ENCODE data around the gene PLEKHA5.

PLEKHA5 gene

DNA sequence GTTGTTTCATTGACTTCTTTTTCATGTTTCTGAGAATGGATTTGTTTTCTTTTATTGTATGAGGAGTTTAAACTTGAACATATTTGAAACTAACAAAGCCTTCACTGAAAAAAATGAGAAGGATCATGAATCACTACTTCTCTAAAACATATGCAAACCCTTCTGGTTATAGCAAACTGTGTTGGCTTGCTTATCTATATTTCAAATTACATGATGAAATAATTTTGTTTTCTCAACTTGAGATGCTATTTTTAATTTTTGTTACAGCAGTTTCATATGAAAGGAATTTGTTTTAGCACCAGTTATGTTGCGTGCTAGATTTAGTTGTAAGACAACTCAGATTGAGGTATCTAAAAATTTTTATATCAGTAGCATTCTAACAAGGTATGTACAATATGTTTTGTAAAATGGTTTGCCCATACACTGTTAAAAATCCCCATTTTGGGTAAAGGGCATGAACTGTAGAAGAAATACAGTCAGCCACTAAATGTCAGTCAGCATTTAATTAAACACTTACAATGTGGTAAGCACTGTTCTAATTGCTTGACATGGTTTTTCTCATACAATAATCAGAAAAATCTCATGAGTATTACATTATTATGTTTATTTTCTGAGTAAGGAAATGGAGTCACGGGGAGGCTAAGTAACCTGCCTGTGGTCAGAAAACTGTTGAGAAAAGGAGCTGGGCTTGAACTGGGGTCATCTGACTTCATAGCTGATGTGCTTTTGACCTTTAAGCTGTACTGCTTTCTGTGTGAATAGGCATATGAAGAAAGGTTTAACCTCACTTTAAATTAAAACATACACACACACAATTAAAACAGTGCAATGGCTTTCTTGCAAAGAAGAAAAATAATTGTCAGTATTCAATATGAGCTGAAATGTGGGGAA, 105.7 kb downstream of the PLEKHA5 start:
- FAIRE-seq = no peak

- no peak for FAIRE-seq
Measured at GRCh38 chr12:19236656-19237055, 107.1 kb downstream of the PLEKHA5 start.

DNA sequence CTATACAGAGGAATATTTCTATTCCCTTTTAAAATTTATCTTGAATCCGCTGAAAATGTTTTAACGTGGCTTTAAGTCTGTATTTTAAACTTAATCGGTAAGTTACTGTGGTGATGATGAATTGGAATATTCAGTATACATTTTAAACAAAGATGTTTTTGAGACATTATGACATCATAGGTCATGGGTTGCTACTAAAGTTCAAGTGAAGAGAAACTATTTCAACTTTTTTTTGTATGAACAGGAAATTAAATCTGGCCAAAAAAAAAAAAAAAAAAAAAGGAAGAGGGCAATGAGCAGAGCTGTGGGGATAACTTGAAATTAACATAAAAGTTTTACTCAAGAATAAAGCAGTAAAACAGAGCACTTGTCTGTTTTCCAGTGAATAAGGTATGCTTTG, 109.0 kb downstream of the PLEKHA5 start:
- no peak for FAIRE-seq

GRCh38 chr12:19239102-19239501, 109.6 kb downstream of the PLEKHA5 start:
- FAIRE-seq = no peak

DNA sequence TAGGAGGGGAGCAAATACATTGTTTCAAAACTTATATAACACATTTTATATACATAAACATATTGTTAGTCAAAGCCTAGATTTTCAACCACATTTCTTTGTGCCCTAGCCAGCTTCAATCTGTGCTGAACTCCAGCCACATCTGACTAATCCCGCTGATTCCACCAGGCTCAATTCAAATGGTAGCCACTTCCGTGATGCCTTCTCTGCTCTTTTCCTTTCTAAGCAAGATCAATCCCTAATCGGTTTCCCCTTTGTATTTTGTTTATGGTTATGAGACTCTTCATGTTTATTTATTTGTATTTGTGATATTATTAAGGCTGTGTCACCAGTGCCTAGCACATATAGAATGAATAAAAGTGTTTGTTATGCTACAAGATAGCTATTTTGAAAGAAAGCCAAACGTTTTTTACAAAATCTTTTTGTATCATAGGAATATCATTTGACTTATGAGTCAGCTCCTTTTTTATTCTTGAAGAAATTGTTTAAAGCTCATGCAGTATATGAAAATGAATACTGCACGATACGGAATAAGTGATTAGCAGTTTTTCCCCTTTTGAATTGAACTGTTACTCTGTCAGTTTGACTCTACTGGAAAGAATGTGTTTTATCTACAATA, 110.2 kb downstream of the PLEKHA5 start:
- FAIRE-seq = no peak

- FAIRE-seq = no peak
Measured at GRCh38 chr12:19242581-19242980, 113.0 kb downstream of the PLEKHA5 start.

DNA sequence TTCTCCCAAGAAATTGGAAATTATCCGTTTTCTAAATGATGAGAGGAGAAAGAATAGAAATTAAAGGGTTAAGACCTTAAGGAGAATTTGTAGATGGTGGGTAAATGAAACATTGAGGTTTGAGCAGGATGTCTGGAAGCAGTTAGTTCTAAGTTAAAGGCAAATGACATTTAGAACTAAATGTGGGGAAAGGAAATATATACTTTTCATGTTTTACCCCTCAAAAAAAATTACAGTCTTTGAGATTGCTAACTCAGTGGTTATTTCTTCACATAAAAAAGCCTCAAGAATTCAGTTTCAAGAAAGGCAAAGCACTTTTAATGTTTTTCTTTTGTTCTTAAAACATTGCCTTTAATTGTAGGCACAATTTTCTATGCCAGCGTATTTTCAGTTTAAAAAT, 114.0 kb downstream of the PLEKHA5 start:
- FAIRE-seq = no peak

DNA sequence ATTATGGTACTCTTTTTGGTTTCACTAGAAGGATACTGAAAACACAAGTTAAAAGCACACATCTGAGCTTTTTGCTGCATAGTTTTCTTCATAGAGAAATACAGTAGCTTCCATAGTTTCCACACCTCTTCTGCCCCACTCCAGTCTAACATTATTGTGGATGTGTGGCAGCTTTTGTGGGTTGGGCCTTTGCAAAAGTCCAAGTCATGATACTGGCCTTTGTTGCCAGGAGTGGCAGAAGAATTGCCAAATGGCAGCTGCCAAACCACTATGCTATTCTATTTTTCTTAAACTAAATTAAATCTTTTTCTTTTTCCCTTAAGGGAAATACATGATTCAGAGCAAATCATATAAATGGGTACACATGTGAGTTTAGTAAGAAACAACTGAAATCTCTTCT, 114.8 kb downstream of the PLEKHA5 start:
- FAIRE-seq = no peak

DNA sequence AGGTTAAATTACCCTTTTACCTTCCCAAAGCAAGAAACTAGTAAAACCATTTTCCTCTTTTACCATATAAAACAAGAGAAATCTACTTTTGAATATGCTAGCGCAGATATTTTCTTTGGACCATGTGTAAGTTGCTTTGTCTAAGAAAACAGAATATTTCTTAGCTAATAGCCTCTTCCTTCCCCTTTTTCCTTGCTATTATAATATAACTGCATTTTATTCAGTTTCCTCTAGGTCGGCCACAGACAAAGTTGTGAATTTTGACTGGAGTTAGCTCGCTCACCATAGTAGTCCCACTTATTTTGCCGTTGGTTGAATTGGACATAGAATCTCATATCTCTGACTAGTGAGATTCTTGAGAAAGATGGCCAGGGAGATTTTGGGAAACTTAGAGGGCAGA, 115.6 kb downstream of the PLEKHA5 start:
- FAIRE-seq = no peak

GRCh38 chr12:19245666-19246065, 116.1 kb downstream of the PLEKHA5 start:
- no peak for FAIRE-seq

- no peak for FAIRE-seq
Measured at GRCh38 chr12:19246933-19247332, 117.4 kb downstream of the PLEKHA5 start.

- FAIRE-seq = no peak
Measured at GRCh38 chr12:19248929-19249602, 119.5 kb downstream of the PLEKHA5 start.

DNA sequence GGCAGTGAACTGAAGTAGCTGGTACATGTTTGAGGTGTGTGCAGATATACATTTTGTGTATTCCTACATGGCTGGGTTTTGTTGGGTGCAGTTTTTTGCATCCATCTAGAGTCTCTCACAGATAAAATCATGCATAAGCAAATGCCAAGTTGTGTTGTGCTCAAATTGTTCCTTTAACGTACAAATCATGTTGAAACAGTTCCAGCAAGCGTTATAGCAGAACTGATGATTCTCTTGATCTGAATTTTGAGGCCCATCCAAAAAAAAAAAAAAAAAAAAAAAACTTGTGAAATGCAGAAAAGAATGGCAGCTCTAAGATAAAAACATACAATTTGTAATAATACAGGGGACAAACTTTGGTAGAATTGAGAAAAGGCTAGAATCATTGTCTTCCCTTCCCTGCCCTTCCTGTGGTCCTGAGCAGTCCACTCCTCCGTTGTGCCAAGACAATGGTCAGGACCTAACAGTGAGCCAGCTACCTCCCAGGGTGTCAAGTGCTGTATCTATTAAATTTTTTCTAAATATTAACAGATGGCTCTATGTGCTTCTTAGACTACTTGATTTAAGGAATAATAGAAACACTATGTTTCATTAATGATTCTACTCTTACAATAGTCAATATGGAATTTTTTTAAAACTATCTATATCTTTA, 122.1 kb downstream of the PLEKHA5 start:
- FAIRE-seq = no peak

DNA sequence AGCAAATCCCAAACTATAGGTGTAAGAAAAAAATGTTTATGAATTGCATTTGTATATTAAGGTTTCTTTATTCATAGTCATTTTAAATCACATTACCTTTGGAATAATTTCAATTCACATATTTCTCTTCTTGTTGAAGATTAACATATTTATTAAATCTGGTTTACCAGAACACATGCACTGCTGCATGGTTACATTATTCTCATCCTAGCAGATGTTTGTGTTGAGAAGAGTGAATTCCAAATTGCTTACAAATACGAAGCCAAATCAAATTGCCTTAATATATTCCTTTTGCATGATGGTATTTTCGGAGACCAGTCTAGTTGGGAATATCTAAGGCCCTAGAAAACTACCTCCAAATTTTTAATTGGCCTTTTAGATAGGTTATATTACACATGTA, 130.6 kb downstream of the PLEKHA5 start:
- no peak for FAIRE-seq

- no peak for FAIRE-seq
Measured at GRCh38 chr12:19261773-19262172, 132.2 kb downstream of the PLEKHA5 start.

GRCh38 chr12:19263672-19264071, 134.1 kb downstream of the PLEKHA5 start:
- FAIRE-seq = no peak

GRCh38 chr12:19273482-19274330, 144.2 kb downstream of the PLEKHA5 start:
- FAIRE-seq = no peak

DNA sequence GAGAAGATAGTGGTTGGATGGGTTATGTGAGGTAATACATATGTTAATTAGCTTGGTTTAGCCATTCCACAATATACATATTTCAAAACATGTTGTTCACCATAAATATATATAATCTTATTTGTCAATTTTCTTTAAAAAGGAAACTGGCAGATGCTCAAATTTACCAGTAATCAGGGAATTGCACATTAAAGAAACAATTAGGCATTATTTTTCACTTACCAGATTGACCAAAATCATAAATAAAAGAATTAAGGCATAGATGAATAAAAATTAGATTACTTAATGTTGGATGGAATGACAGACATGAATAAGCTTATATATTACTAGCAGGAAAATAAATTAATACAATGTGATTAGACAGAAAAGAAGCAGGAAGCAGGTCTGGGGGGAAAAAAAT, 147.2 kb downstream of the PLEKHA5 start:
- no peak for FAIRE-seq

- FAIRE-seq = no peak
Measured at GRCh38 chr12:19277711-19278110, 148.2 kb downstream of the PLEKHA5 start.

DNA sequence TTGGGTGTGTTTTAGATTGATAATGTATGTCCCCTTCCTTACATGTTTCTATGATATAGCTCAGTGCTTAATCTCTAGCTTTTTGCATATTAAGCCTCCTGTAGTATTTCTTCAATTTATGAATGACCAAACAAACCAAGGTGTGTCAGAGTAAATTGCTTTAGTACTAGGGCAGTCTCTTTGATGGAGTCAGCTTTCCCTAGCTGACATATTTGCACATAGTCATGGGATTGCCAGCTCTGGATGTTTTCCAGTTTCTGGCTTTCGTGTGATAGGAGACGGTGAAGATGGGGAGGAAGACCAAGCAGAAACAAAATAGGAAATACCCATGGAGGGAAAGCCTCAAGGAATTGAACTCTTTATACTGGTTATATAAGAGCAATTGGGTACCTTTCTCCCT, 148.9 kb downstream of the PLEKHA5 start:
- FAIRE-seq = no peak

GRCh38 chr12:19282133-19282699, 152.7 kb downstream of the PLEKHA5 start:
- peak; percentile 45 for FAIRE-seq

DNA sequence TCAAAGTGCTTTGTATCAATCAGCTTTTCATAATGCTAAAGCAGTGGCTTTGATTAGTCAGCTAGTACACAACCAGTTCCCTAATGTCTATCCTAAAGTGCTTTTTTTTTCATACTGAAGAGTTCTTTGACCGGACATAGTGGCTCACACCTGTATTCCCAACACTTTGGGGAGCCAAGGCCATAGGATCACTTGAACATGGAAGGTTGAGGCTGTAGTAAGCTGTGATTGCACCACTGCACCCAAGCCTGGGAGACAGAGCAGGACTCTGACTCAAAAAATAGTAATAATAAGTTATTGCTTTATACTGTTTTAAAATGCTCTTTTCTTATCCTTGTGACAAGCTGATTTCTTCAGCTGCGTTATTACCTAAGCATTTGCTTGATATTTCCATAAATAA, 155.1 kb downstream of the PLEKHA5 start:
- no peak for FAIRE-seq

Data from TTC549 (cell line).